Adrenal gland (tissue), 5 donors: ENCODE data around the gene RNF39.

Source experiments
- POLR2A ChIP-seq, 2 donors: fragments of 450-650 bp; IDR thresholded peaks; one replicate each; pipeline ENCODE4 v1.6.1; 2017; ENCODE audit warnings: antibody characterized with exemption in 2 of 2, mild to moderate bottlenecking in 2 of 2, moderate library complexity in 1 of 2
- TF ChIP-seq, protein P1 (sequence below), 6 experiments: fragments of 450-650 bp in 4 of 6; fragments of 200-600 bp in 2 of 6; sonication (generic) in 1 of 6; IDR thresholded peaks; 1 replicate in 5 of 6; 2 replicates in 1 of 6; pipeline versions ENCODE4 v1.5.1 to v1.8.0; 2016 to 2021; ENCODE audit warnings: antibody characterized with exemption in 6 of 6, mild to moderate bottlenecking in 2 of 6, moderate library complexity in 1 of 6
- donor health status: DM: no; HTN: no; CAD: no.

DNA sequence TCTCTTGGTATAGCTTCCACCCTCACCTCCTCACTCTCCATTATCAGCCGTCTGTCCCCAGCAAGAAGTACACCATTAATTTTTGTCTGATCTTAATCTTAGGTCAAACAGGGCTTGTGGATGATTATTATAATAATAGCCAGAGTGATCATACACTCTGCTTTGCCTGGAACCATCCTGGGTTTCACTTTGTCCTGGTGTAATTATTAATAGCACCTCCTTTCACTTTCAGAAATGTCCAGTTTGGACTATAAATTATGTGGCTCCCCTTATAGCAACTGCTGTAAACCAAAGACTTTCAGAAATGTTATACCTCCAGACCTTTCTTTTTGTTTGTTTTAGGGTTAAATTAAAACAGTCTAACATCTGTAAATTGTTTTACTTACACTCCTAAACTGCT is 38.3 kb upstream of the RNF39 start:
- TF ChIP-seq, protein P1, sequence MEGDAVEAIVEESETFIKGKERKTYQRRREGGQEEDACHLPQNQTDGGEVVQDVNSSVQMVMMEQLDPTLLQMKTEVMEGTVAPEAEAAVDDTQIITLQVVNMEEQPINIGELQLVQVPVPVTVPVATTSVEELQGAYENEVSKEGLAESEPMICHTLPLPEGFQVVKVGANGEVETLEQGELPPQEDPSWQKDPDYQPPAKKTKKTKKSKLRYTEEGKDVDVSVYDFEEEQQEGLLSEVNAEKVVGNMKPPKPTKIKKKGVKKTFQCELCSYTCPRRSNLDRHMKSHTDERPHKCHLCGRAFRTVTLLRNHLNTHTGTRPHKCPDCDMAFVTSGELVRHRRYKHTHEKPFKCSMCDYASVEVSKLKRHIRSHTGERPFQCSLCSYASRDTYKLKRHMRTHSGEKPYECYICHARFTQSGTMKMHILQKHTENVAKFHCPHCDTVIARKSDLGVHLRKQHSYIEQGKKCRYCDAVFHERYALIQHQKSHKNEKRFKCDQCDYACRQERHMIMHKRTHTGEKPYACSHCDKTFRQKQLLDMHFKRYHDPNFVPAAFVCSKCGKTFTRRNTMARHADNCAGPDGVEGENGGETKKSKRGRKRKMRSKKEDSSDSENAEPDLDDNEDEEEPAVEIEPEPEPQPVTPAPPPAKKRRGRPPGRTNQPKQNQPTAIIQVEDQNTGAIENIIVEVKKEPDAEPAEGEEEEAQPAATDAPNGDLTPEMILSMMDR (IDR thresholded peaks at IDR 0.05), result no peak
- no peak for TF ChIP-seq POLR2A (IDR thresholded peaks at IDR 0.05)
